ENCODE results near the gene DCUN1D5.
"Not testable (repeated sequence)": the region's sequence is repeated elsewhere in the genome, so short reads cannot be mapped to it uniquely, and the experiment has no call there.

Gene DCUN1D5

DNA sequence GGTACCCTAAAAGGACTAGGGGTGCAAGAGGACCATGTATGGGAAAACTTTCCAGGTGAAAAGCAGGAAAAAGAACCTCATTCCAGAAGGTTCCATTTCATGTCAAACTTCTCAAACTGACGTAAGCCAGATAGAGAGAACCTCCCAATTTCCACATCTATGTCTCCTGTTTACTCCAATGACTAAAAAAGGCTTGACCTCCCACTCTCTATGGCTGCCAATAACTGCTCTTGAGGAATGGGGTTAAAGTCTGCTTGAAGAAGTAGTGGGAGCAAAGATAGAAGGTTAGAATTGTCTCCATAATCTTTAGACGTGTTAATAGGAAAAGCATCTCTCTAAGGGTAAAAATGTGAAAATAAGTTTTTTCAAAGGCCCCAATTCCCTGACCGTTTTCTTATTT lies 38.0 kb downstream of the DCUN1D5 start:
- no peak for DNase-seq

DNA sequence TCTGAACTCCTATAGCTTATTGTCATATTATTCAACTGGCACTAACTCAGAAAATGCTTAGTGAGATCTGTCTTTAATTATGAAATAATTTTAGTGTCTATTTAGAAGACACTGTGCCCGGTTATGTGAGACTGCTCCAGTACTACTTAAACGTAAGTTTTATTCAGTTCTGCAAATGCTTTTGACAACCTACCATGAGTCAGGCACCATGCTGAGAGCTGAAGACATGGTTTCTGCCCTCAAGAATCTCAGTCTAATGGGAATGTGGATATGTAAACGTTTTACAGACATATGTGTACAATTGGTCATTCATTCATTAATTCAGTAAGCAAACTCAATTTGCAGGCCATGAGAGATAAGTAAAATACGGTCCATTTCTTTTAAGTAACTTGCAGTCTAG lies 40.0 kb downstream of the DCUN1D5 start:
- DNase-seq = no peak

DNA sequence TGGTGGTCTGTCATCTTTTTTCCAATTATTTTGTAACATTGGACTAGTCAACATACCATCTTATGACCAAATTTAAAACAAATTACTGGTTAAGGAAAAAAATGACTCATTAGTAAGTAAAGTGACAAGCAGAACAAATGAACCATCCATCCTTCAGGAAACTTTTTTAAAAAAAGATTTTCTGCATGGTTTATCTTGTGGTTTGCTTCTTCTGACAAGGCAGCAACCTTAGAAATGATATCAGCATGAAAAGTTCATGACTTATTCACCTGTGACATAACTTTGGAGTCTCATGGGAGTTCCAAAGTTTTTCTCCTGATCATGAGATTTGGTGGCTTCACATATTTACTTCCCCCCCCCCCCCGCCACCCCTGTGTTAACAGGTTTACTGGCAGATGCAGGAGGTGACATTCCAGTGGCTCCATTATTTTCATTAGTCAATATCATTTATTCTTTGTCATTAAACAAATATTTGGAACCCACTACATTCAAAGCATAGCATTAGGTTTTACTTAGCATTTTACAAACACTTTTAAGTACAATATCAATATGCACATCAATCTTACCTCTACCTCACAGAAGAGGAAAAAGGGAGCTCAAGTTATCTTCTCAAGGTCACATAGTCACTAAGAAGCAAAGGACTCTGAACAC lies 40.7 kb downstream of the DCUN1D5 start:
- DNase-seq = no peak

DNA sequence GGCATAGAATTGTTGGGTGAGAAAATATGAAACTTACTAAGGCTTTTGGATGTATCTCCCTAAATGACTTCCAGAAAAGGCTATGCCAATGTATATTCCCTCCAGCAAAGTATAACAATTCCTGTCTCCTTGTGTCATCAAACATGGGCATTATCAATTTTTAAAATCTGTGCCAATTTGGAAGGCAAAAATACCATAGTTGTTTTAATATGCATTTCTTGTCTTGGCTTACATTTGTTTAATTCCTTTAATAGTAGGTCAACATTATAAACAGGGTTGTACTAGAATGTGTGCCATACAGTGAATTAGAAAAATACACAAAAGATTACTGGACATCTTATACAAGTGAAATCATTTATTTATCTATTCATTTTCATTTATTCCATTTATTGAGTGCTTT lies 41.6 kb downstream of the DCUN1D5 start:
- no peak for DNase-seq

DNA sequence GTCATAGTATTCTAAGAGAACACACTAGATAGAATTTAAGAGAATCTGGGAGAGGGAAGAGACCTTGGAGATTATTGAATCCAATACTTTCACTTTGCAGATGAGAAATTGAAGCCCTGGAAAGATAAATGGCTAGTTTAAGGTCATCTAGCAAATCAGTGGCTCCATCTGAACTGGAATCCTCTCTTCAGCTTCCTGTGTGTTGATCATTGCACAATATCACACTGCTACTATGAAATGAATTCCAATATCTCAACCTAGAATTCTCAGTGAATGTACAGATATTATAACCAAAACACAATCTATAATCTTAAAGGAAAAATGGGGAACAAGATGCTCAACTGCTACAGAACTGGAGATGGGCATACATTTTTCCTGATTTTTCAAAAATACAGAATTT lies 44.1 kb downstream of the DCUN1D5 start:
- no peak for DNase-seq

DNA sequence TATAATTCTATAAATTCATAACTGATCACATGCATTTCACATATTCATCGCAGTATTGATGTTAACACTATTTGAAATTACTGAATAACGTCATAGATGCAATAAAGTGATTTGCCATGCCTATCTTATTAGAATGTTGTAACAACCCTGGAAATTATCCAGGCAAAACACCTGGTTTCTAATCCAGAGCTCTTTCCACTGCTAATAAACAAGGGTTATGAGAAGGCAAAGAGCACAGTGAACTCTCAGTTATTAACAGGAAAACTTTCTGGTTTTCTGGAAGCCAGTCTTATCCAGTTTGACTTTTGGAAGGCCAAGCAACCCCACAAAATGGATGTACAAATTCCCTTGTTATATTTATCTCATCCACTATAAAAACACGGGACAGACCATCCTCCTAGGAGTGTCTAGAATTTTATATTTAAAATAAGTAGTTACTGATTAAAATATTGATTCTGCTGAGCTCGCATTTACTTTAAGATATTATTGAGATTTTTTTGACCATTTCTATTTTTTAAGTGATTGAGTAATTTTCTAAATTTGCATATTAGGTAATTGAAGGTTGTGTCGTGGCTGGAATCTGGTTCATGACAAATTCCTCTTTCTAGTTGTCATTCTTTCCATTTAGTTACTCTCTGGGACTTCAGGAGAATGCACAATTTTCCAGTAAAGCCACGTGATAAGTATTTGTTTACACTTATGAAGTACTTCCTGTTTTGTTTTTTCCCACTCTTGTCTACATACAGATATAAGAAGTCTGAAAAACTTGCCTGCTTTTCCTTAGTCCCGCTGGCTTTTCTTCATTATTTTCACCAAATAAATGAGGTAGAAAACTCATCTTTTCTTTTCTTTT lies 47.9 kb downstream of the DCUN1D5 start:
- no peak for DNase-seq

DNA sequence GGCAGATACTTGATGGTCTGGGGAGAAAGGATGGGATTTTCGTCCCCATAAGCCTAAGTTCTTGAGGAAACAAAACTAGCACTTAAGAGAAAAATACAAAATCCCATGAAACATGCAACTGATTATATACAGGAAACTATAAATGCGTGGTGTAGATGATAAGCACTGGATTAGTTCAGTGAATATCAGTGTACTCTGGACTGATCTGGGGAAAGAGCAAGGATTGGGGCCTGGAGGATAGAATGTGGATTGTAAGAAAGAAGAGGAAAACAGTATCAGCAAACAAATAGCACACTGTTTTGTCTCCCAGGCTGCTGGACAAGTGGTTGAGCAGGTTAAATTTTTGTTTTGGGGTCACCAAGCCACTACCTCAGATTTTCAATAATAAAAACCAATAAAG lies 49.8 kb downstream of the DCUN1D5 start:
- DNase-seq = no peak

DNA sequence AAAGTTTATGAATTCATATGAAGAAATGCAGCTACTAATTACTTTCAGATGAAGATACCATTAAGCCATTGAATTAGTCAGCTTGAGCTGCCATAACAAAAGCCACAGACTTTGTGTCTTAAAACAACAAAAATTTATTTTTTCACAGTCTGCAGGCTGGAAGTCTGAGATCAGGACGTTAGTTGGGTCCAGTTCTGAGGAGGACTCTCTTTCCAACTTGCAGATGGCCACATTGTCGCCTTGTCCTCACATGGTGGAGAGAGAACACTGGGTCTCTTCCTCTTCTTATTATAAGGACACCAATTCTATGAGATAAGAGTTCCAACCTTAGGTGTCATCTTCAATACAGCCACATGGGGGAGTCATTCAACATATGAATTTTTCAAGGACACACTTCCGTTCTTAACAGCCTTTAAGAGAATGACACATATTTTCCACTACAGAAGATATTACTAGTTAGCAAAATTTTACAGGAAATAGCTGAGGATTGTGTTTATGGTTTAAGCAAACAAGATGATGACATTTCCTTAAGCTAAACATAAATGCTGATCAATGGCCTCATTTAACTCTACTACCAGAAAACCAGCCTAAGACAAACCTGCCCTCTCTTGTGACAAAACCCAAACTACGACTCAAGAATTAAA lies 56.0 kb downstream of the DCUN1D5 start:
- no peak for DNase-seq

DNA sequence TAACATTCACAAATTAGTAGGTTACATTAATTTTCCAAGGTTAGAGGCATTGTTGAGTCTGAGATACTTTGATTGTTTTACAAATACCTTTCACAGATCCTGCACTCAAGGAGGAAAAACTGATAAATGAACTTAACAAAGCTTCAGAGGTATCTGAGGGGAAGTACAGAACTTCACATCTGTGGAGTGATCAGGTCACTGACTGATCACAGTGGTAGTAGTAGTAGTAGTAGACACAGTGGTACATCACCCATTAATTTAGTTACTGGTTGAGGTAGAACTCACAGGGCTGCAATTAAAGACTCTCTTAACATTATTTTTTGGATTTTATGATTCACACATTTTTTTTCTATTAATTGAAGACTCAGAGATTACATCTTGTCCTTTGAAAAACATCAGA lies 56.7 kb downstream of the DCUN1D5 start:
- no peak for DNase-seq

DNA sequence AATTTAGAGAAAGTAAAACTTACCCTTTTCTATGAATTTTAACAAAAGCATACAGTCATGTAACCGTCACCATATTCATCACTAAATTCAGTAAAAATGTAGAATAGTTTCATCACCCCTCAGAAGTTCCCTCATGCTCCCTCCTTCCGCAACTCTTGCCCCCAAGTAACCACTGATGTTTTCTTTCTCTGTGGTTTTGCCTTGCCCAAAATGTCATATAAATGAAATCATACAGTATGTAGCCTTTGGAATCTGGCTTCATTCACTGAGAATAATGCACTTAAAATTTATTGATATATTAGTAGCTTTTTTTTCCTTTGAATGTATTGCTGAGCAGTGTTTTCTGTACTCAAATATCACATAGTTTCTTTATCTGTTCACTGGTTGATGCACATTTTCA lies 60.1 kb downstream of the DCUN1D5 start:
- DNase-seq = no peak

DNA sequence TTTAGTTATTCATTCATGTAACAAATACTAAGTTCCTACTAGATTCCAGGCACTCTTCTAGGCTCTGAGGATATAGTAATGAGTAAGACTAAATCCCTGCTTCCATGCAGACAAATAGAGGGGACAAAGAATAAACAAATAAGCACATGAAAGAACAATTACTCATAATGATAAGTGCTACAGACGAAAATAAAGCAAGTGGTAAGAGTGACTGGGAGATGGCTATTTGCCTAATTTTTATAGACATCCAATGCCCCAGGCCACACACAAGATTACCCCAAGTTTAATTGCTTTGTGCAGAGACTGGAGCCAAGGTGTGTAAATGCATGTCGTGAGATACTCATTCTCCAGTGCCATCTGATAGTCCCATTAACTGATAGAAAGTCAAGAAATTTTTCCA lies 62.6 kb downstream of the DCUN1D5 start:
- no peak for DNase-seq

DNA sequence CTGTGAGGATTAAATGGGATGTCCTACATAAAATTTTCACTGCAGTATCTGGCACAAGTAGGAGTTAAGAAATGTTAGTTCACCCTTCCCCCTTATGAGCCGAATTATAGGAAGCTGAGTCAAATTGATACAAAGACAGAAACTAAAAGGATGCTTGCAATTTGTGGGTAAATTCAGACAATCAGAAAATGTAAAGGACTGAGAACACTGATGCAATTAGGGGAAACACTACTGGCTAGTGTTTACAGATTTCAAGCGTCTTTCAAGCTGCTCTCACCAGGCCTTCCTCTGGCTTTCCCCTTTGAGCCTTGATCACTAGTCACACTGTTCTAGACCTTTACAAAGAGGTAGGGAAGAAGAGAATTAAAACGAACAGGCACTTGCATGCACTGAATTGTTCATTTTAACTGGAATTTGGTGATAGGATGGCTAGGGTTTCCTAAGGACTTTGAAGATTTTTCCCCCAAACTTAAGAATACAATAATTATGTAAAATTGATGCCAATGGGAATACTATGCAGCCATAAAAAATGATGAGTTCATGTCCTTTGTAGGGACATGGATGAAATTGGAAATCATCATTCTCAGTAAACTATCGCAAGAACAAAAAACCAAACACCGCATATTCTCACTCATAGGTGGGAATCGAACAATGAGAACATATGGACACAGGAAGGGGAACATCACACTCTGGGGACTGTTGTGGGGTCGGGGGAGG lies 63.5 kb downstream of the DCUN1D5 start:
- not testable (repeated sequence) for DNase-seq

DNA sequence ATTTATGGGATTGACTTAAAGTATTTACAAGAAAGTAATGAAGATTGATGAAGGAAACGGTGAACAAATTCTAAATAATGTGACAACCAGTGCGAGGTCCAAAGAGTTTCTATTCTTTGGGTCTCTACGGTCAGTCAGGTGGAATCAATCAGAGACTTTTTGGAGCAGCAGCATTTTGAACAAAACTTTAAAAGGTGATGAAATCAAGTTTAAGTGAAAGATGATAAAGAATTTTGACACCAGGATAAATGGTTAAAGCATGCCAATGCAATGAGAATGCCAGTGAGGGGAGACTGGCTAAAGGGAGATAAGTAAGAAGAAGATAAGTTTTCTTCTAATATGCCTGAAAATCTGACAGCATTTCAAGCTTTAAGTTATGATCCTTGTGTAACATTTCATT lies 67.9 kb downstream of the DCUN1D5 start:
- DNase-seq = no peak

DNA sequence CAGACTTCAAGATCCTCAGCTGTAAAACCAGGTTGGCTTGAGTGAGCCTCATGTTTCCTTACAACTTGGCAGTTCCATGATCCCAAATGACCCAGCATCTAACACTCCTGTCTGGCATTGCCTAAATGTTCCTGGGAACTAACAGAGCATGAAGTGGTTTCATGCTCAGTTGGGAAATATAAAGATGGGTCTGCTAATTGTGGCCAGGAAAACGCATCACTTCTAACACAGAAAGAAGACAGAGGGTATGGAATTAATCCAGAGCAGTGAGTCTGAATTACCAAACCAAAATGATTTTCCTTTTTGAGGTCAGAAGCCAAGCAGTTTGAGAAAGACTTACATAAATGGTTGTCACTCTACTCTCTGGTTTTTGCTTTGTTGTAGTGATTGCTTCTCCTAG lies 75.9 kb downstream of the DCUN1D5 start:
- DNase-seq = no peak

DNA sequence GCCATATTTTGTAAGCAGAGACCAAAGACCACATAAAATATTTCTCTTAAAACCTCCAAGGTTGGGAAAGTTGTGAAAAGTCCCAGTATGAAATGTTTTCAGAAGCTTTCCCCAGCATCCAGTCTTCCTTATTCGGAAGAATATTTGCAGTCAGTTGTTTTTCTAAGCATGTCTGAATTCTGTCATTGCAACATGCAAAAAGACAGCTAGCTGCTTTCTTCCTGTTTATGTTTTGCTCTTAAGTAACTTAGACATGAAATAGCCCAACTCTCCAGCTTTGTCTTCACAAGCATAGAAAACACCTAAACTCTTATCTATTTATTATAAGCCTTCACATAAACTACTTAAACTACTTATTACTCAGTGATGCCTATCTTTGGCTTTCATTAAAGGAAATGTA lies 78.5 kb downstream of the DCUN1D5 start:
- DNase-seq = no peak

Data from NCI-H2107 (cell line).